Measurements from ENCODE around the gene KIF1C.
A peak's percentile ranks its signal among the peaks of the same experiment; 100 is the strongest.

The KIF1C gene

DNA sequence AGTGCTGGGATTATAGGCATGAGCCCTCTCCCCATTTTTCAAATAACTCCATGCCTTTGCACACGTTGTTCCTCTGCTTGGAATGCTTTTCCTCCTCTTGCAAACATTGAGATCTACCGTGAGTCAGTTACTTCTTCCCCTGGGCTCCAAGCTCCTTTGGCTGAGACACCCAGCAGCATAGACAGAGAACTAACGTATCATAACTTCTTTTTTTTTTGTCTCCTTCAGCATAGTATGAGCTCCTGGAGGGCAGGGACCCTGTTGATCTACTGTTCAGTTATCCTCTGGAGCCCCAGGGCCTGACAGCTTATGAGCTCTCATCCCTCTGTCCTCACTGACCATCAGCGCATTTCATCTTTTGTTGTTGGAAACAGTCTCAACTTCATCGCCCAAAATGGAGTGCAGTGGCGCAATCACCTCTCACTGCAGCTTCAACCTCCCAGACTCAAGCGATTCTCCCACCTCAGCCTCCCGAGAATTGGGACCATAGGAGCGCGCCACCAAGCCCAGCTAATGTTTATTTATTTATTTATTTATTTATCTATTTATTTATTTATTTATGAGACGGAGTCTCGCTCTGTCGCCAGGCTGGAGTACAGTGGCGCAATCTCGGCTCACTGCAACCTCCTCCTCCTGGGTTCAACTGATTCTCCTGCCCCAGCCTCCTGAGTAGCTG, 32.3 kb upstream of the KIF1C start:
- H3K4me3 Mint-ChIP-seq: peak overlapping the region; percentile 8
- H3K4me1 Mint-ChIP-seq: peaks cover 30% of the 10 kb centered on the region
- peaks cover 20% of the 10 kb centered on the region for H3K36me3 Mint-ChIP-seq
- no peaks in the 10 kb centered on the region for H3K27me3 Mint-ChIP-seq
- H3K9me3 Mint-ChIP-seq: no peaks in the 10 kb centered on the region
- peak overlapping the region; percentile 74 for H3K27ac Mint-ChIP-seq

DNA sequence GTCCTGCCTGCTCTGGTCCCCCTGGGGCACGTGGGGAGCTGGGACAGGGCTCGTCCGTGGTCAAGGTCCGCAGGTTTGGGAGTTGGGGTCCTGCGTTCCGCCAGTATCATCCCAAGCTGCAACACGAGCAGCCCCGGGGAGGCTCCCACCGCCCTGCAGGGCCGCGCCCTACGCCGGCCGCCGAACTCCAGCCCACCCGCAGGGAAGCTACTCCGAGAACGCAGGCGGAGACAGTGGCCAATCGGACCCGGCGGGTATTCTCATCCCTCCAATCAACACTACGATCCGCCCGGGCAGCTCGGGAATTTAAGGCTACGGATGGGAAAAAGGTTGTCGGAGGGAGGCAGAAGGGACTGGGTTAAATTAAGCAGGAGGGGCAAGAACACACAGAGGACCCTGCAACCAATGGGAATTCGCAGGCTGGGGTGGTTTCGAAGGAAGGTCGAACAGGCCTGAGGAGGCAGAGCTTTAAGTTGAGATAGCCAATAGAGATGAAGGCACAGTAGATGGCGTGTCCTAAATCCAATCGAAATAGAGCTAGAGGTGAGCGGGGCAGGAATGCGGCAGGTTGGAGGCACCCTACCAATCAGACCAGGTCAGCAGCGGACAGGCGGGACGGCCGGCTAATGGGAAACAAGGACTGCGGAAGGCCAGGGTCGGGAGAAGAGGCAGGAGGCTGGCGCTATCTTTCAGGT, 30.8 kb upstream of the KIF1C start:
- Mint-ChIP-seq H3K4me1 (peaks cover 38% of the 10 kb centered on the region), H3K36me3 (peaks cover 23% of the 10 kb centered on the region), H3K27ac (no peak overlapping the region), H3K27me3 (no peaks in the 10 kb centered on the region), H3K4me3 (no peak overlapping the region), H3K9me3 (no peaks in the 10 kb centered on the region)

DNA sequence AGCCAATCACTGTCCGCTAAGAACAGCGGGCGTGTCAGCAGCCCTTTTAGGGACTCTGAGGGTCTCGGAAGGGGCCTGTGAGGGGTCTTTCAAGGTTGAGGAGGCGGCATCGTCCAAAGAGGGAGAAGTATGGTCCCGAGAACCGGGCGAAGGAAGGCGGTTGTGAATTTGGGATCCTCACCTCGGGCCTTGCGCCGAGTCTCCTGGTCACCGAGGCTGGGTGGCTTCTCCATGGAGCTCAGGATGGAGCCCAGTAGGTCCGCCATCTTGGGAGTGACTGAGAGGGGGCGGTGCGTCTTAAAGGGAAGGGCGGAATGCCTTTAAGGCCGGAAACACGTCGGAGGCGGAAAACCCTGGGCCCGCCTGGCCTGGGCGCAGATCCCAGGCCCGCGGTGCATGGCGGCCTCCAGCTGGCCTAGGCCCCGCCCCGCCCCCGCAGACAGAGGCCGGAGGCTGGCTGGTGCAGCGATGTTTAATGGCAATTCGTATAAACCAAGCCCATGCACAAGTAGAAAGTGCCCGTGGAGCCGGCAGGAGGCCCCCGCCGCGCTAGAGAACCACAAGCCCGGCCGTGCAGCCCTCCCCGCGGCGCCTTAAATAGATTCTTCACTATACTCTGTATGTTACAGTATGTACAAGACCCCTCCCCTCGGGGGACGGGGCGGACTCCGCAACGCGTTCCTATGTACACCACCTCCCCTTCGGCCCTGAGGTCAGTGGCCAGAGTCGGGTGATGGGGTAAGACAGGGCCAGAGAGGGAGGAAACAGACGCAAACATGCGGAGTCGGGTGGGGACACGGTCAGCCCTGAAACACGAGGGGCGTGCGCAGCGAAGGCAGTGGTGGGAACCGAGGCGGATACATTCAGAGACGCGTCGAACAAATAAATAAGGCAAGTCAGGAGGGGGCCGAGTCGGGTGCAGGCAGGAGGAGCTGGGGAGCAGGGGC, 29.9 kb upstream of the KIF1C start, which contains the start of gene SPAG7:
Gene SPAG7 (minus strand): TSS at position 279 of the 947 bp plus-strand sequence. CDS start 13 bp downstream, at position 266.
- H3K9me3 Mint-ChIP-seq: no peaks in the 10 kb centered on the region
- H3K27ac Mint-ChIP-seq: peak within 1 kb of the TSS; percentile 71
- no peaks in the 10 kb centered on the region for H3K27me3 Mint-ChIP-seq
- H3K4me3 Mint-ChIP-seq: no peak within 1 kb of the TSS
- peaks cover 38% of the 10 kb centered on the region for H3K4me1 Mint-ChIP-seq
- H3K36me3 Mint-ChIP-seq: peaks cover 23% of the 10 kb centered on the region

DNA sequence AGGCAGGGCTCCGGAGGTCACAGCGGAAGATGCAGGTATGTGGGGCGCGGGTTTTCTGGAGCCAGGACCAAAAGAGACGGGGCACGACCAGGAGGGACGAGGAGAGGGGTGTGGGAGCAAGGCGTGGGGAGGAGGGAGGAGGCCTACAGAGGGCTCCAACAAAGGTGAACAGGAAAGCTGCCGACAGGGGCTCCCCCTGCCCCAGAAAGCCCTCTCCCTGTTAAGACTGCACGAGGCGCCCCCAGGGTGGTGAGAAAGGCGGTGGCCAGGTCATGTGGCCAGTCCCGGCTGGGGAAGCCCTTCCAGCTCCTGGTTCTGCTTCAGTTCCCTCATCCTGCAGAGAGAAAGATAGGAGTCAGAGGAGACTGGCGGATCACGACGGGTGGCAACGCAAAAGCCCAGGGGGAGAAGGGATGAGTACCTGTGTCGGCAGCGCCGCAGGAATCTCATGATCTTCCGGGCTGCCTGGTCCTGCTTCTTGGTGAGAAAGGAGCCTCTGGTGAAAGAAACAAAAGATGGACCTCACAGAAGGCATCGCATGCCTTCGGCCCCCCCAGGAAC, 29.2 kb upstream of the KIF1C start:
- H3K36me3 Mint-ChIP-seq: peaks cover 23% of the 10 kb centered on the region
- H3K4me3 Mint-ChIP-seq: no peak overlapping the region
- peaks cover 38% of the 10 kb centered on the region for H3K4me1 Mint-ChIP-seq
- no peaks in the 10 kb centered on the region for H3K27me3 Mint-ChIP-seq
- no peak overlapping the region for H3K27ac Mint-ChIP-seq
- H3K9me3 Mint-ChIP-seq: no peaks in the 10 kb centered on the region

DNA sequence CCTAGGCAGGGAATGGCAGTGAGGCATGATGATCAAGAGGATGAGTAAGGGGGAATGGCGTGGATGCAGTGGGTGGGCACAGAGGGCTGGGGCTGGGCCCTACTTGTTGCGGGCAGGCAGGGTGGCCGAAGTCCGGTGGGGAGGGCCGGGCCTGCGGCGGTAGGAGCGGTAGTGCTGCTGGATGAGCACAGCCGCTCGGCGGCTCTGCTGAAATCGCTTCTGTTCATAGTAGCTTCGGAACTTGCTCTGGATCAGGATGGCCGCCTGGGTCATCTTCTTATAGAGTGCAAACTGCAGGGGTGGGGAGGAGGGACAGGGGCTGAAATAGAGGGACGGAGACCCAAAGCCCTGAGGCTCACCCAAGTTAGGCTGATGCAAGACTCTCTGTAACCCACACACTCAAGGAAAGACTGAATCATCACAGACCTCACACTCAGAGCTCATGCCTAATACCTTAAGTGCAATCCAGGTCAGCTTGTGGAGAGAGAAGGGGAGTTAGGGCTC, 28.7 kb upstream of the KIF1C start:
- Mint-ChIP-seq H3K27me3 (no peaks in the 10 kb centered on the region), H3K36me3 (peaks cover 25% of the 10 kb centered on the region), H3K9me3 (no peaks in the 10 kb centered on the region), H3K4me1 (peaks cover 38% of the 10 kb centered on the region), H3K27ac (no peak overlapping the region), H3K4me3 (no peak overlapping the region)

DNA sequence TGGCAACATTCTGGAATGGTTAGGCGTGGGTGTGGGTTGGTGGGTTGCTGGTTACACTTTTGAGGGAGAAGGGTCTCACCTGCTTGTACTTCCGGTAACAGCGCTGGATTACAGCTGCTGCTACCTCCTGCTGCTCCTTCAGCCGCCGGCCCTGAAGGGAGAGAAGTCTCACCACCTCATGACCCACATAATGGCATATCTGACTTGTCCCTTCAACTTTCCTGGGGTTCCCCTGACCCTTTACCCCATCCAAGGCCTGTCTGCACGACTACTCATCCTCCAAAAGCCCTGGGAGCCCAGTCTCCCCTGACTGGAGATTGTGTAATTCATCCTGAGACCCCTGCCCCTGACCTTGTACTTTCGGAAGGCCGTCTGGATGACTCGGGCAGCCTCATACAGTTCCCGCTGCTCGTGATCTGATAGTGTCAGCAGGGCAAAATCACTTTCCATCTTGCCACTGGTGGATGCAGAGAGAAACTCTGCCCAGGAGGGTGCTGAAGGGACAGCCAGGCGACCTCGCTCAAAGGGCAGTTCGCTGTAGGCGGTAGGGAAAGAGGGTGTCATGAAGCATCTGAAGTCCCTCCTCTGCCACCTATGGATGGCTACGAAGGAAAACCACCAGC, 28.1 kb upstream of the KIF1C start:
- peaks cover 25% of the 10 kb centered on the region for H3K36me3 Mint-ChIP-seq
- H3K9me3 Mint-ChIP-seq: no peaks in the 10 kb centered on the region
- H3K4me1 Mint-ChIP-seq: peaks cover 38% of the 10 kb centered on the region
- H3K27ac Mint-ChIP-seq: no peak overlapping the region
- no peak overlapping the region for H3K4me3 Mint-ChIP-seq
- no peaks in the 10 kb centered on the region for H3K27me3 Mint-ChIP-seq

DNA sequence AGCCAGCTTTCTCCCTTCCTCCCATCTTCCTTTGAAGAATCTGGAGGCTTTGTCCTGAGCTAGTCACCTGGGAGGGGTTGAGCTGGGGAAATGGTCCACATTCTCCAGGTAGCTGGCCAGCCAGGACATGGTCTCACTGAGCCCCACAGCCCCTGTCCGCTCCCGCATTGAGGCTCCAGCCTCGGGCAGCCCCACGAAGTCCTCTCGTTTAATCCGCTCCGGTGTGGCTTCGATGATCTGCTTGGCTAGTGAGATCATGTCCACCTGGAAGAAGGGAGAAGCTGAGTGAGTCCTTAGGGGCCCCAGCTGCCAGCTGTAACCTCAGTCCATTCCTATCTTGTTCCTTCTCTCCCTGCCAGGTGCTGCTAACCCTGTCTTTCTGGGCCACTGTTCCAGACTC, 27.5 kb upstream of the KIF1C start:
- H3K4me3 Mint-ChIP-seq: no peak overlapping the region
- no peaks in the 10 kb centered on the region for H3K9me3 Mint-ChIP-seq
- no peak overlapping the region for H3K27ac Mint-ChIP-seq
- H3K27me3 Mint-ChIP-seq: no peaks in the 10 kb centered on the region
- H3K36me3 Mint-ChIP-seq: peaks cover 25% of the 10 kb centered on the region
- H3K4me1 Mint-ChIP-seq: peaks cover 38% of the 10 kb centered on the region

DNA sequence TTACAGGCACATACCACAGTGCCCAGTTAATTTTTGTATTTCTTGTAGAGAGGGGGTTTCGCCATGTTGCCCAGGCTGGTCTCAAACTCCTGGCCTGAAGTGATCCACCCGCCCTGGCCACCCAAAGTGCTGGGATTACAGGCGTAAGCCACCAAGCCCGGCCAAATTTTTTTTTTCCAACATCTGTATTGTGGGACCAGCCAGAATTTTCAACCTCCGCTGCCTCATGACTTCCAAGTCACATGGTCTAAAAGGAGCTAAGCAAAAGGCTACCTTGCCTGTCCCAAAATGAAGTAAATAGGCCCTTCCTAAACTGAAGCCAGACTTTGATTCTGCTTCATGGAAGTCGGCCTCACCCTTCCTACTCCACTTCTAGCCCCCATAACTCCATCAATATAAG, 25.9 kb upstream of the KIF1C start:
- Mint-ChIP-seq H3K27ac (peak overlapping the region; percentile 57), H3K4me3 (no peak overlapping the region), H3K4me1 (peaks cover 31% of the 10 kb centered on the region), H3K27me3 (no peaks in the 10 kb centered on the region), H3K36me3 (peaks cover 21% of the 10 kb centered on the region), H3K9me3 (no peaks in the 10 kb centered on the region)

DNA sequence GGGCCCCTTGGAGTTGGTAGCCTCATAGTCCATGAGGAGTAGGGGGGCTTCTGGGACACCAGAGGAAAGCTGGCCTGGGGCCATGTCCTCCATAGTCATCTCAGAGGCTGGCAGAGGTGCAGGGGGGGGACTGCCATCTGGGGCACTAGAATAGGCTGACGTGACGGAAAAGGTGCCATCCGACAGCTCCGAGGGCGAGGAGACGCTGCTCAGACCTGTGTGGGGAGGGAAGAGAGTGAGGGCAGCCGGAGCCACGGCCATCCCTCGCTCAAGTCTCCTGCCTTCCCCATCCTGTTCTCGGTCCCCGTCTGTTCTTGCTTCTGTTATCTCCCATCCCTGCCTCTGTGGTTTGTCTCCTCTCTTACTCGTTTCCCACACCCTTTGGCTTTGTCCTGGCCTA, 25.4 kb upstream of the KIF1C start:
- Mint-ChIP-seq H3K4me1 (peaks cover 31% of the 10 kb centered on the region), H3K27ac (peak overlapping the region; percentile 81), H3K36me3 (peaks cover 21% of the 10 kb centered on the region), H3K9me3 (no peaks in the 10 kb centered on the region), H3K4me3 (no peak overlapping the region), H3K27me3 (no peaks in the 10 kb centered on the region)

DNA sequence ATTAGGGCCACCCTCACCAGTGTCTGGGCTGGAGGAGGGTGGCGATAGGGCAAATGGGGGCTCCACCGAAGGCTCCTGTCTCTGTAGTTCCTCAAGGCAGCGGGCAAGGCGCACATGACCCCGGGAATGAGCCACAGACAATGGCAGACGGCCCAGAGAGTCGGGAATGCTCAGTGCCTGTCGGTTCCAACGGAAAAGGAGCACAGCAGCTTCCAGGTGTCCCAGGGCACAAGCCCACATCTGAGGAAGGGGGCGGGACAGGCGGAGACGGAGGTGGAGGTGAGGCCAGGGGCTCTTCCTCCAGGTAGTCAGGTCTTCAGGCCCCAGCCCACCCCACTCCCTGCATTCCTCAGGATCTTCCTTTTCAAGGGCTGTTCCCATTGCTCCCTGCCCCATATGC, 25.0 kb upstream of the KIF1C start:
- peaks cover 21% of the 10 kb centered on the region for H3K36me3 Mint-ChIP-seq
- no peaks in the 10 kb centered on the region for H3K27me3 Mint-ChIP-seq
- peak overlapping the region; percentile 81 for H3K27ac Mint-ChIP-seq
- H3K4me1 Mint-ChIP-seq: peaks cover 31% of the 10 kb centered on the region
- H3K9me3 Mint-ChIP-seq: no peaks in the 10 kb centered on the region
- H3K4me3 Mint-ChIP-seq: no peak overlapping the region

DNA sequence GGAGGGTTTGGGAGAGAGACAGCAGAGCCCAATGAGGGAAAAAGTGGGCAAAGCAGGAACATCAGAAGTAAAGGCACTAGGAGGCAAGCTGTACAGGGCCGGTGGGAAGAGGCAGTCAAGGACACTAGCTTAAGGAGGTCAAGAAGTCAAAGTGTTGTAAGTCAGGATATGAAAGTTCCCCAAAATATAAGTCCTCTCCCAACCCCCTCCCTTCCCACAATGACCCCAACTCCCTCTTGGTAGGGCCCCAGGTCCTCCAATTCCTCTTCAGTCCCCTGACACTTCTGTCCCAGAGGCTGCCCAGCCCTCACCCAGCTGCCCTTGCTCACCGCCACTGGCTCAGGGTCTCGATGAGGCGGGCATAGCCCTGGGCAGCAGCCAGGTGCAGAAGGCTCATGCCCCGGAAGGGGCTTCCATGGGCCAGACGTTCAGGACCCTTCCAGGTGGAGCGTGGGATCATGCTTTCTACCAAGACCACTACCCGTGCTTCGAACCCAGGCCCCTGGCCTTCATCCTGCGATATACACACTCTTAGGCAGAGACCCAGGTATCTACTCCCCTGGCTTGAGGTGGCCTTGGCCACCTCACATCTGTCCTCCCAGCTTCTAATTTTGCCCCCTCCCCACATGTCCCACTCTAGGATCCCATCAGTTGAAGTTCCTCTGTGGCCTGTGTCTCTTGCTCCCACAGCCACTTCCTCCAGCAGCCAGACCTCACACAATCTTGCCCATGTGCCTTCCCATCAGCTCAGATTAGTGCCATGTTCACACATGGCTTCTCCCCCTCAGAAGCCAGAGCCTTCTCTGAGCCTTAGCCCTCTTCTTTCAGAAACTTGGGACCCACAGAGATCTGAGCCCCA, 24.3 kb upstream of the KIF1C start:
- H3K9me3 Mint-ChIP-seq: no peaks in the 10 kb centered on the region
- H3K27me3 Mint-ChIP-seq: no peaks in the 10 kb centered on the region
- H3K4me3 Mint-ChIP-seq: no peak overlapping the region
- peaks cover 31% of the 10 kb centered on the region for H3K4me1 Mint-ChIP-seq
- H3K36me3 Mint-ChIP-seq: peaks cover 23% of the 10 kb centered on the region
- peak overlapping the region; percentile 35 for H3K27ac Mint-ChIP-seq

DNA sequence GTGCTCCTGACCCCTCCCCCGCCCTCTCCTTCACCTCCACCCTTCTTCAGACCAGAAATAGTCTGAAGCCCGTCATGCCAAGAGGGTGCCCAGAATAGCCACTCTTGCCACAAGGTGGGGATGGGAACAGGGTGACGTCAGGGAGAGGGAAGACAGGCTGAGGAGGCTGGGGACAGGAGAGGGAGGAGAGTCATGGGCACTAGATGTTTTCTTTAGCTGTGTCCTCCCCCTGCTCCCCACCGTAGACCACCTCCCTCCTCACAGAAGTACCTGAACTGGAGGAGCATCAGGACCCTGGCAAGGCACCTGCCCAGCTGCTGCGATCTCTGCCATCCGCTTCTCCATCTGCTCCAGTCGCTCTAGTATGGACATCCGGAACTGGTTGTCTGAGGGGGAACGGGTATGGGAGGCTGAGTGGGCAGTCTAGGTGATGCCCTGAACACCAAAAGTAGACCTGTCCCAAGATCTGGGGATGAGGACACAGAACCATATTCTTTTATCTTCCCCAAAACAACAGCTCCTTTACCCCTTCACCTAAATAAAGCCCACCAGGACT, 23.6 kb upstream of the KIF1C start:
- no peaks in the 10 kb centered on the region for H3K9me3 Mint-ChIP-seq
- H3K4me1 Mint-ChIP-seq: peaks cover 26% of the 10 kb centered on the region
- peak overlapping the region; percentile 76 for H3K27ac Mint-ChIP-seq
- H3K36me3 Mint-ChIP-seq: peaks cover 18% of the 10 kb centered on the region
- no peaks in the 10 kb centered on the region for H3K27me3 Mint-ChIP-seq
- no peak overlapping the region for H3K4me3 Mint-ChIP-seq

DNA sequence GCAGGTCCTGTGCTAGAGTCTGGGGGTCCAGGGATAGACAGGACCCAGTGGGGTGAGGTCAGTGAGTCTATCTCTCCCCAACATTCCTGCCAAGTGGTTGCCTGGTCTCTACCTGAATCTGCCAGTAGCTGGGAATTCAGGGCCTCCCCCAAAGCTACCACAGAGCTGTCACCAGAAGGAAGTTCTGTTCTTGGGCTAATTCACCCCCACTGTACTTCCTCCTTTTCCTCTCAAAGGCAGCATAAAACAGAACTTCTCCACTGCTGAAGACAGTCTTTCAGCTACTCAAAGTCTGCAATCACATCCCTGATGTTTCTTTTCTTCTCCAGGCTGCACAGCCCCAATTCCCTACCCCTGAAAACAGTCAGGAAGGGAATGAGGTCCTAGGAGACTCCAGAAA, 19.0 kb upstream of the KIF1C start:
- Mint-ChIP-seq H3K4me1 (peaks cover 21% of the 10 kb centered on the region), H3K9me3 (no peaks in the 10 kb centered on the region), H3K36me3 (peaks cover 19% of the 10 kb centered on the region), H3K27ac (no peak overlapping the region), H3K27me3 (no peaks in the 10 kb centered on the region), H3K4me3 (no peak overlapping the region)

DNA sequence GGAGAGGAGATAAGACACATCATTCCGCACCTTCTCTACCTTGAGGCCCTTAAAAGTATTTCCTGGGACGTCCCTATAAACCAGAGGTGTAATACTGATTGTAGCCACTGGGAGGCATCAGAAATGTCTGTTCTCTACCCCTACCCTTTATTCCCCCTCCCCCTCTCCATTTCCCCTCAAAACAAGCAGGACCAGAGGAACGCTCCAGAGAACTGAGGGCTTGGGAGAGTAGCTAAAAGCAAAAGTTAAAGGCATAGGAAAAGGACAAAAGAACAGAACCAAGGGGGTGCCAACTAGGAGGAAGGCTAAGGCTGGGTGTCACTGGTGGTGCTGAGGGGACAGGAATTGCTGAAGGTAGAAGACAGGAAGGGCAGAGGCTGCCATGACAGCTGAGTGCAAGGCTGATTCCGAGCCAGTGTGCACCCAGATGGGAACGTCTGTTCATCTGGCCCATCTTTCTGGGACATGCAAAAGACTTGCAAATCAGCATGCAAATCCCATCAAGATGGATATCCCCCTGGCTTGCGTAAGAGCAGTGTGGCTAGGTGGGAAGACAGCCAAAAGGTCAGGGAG, 17.0 kb upstream of the KIF1C start:
- Mint-ChIP-seq H3K9me3 (no peaks in the 10 kb centered on the region), H3K4me3 (peak overlapping the region; percentile 45), H3K27me3 (no peaks in the 10 kb centered on the region), H3K27ac (peak overlapping the region; percentile 88), H3K4me1 (peaks cover 24% of the 10 kb centered on the region), H3K36me3 (peaks cover 14% of the 10 kb centered on the region)

Measured in activated naive CD4-positive, alpha-beta T cell treated with anti-CD3 and anti-CD28 coated beads, Interleukin-2, amount 50 U/mL, for 24 hours (primary cell).